H9 (cell line): Measurements from ENCODE around the gene INPP5A. TPM values are rescaled to one million over a fixed set of nuclear protein-coding genes. Genes with fewer than 3 reads are reported as not detected.

Experiments
- DNase-seq: peaks from one replicate; pipeline ENCODE4 v3.0.0-alpha.2; 2017
- H2AFZ ChIP-seq: one replicate; pipeline ENCODE4 v1.6.1; 2013; ENCODE audit warnings: mild to moderate bottlenecking, low read length, control low read depth, moderate library complexity
- H2AK5ac ChIP-seq: 2 replicates; pipeline ENCODE4 v1.6.1; 2013; ENCODE audit warnings: low read length, control low read depth, mixed read lengths; ENCODE audit not compliant: insufficient read length
- H2BK120ac ChIP-seq: one replicate; pipeline ENCODE4 v1.6.1; 2013; ENCODE audit warnings: low read depth, mild to moderate bottlenecking, low read length, control low read depth, inconsistent platforms; ENCODE audit not compliant: poor library complexity, severe bottlenecking
- H2BK12ac ChIP-seq: 2 replicates; pipeline ENCODE4 v1.6.1; 2013; ENCODE audit warnings: low read length, control low read depth, mixed read lengths, low read depth; ENCODE audit not compliant: insufficient read length
- H2BK15ac ChIP-seq: 2 replicates; pipeline ENCODE4 v1.6.1; 2013; ENCODE audit warnings: low read depth, low read length, control low read depth
- H2BK20ac ChIP-seq: one replicate; pipeline ENCODE4 v1.6.1; 2013; ENCODE audit warnings: low read depth, mild to moderate bottlenecking, low read length, control low read depth, inconsistent platforms; ENCODE audit not compliant: poor library complexity, severe bottlenecking
- H2BK5ac ChIP-seq: 2 replicates; pipeline ENCODE4 v1.6.1; 2013; ENCODE audit warnings: low read length, control low read depth, mixed read lengths; ENCODE audit not compliant: insufficient read length
- H3K14ac ChIP-seq: 2 replicates; pipeline ENCODE4 v1.6.1; 2013; ENCODE audit warnings: low read length, control low read depth; ENCODE audit not compliant: insufficient read depth
- H3K18ac ChIP-seq: 2 replicates; pipeline ENCODE4 v1.6.1; 2013; ENCODE audit warnings: low read depth, mild to moderate bottlenecking, mixed read lengths, low read length, control low read depth; ENCODE audit not compliant: insufficient read length
- H3K23ac ChIP-seq: 2 replicates; pipeline ENCODE4 v1.6.1; 2013; ENCODE audit warnings: low read length, control low read depth, mixed read lengths, low read depth; ENCODE audit not compliant: insufficient read length
- H3K23me2 ChIP-seq: 2 replicates; pipeline ENCODE4 v1.6.1; 2013; ENCODE audit warnings: low read depth, mild to moderate bottlenecking, mixed read lengths, low read length, control low read depth; ENCODE audit not compliant: insufficient read length, poor library complexity, severe bottlenecking
- H3K27ac ChIP-seq: 2 replicates; pipeline ENCODE4 v1.5.1; 2013; ENCODE audit warnings: low read length, control low read depth, mixed read lengths, low read depth; ENCODE audit not compliant: insufficient read length
- H3K27me3 ChIP-seq: 2 replicates; pipeline ENCODE4 v1.6.1; 2013; ENCODE audit warnings: low read length, control low read depth, inconsistent platforms; ENCODE audit not compliant: insufficient read depth
- H3K4ac ChIP-seq: 2 replicates; pipeline ENCODE4 v1.6.1; 2013; ENCODE audit warnings: low read depth, mild to moderate bottlenecking, control low read depth, inconsistent platforms, low read length, moderate library complexity
- H3K4me1 ChIP-seq: 2 replicates; pipeline ENCODE4 v1.6.1; 2013; ENCODE audit warnings: low read length, control low read depth, inconsistent platforms; ENCODE audit not compliant: insufficient read depth
- H3K4me2 ChIP-seq: 2 replicates; pipeline ENCODE4 v1.6.1; 2013; ENCODE audit warnings: low read length, control low read depth, mixed read lengths; ENCODE audit not compliant: insufficient read length, insufficient read depth
- H3K56ac ChIP-seq: 2 replicates; pipeline ENCODE4 v1.6.1; 2013; ENCODE audit warnings: low read depth, mild to moderate bottlenecking, mixed read lengths, low read length, control low read depth; ENCODE audit not compliant: insufficient read length
- H3K79me1 ChIP-seq: 2 replicates; pipeline ENCODE4 v1.6.1; 2013; ENCODE audit warnings: low read depth, mild to moderate bottlenecking, moderate library complexity, low read length, control low read depth, inconsistent platforms; ENCODE audit not compliant: insufficient read depth, poor library complexity, severe bottlenecking
- H3K79me2 ChIP-seq: 2 replicates; pipeline ENCODE4 v1.6.1; 2013; ENCODE audit warnings: low read length, control low read depth, inconsistent platforms; ENCODE audit not compliant: insufficient read depth
- H3K9ac ChIP-seq: 2 replicates; pipeline ENCODE4 v1.6.1; 2013; ENCODE audit warnings: low read length, control low read depth, mixed read lengths; ENCODE audit not compliant: insufficient read length; ENCODE audit errors: extremely low read depth
- H3K9me3 ChIP-seq: one replicate; pipeline ENCODE4 v1.6.1; 2013; ENCODE audit warnings: low read depth, low read length, inconsistent platforms; ENCODE audit not compliant: control insufficient read depth
- H3T11ph ChIP-seq: one replicate; pipeline ENCODE4 v1.6.1; 2013; ENCODE audit warnings: mild to moderate bottlenecking, low read length, control low read depth, inconsistent platforms
- H4K20me1 ChIP-seq: one replicate; pipeline ENCODE4 v1.6.1; 2013; ENCODE audit not compliant: control insufficient read depth, insufficient read length, insufficient read depth
- H4K5ac ChIP-seq: 2 replicates; pipeline ENCODE4 v1.6.1; 2013; ENCODE audit warnings: low read depth, mild to moderate bottlenecking, mixed read lengths, low read length, control low read depth; ENCODE audit not compliant: insufficient read length
- H4K8ac ChIP-seq: replicated peaks from 2 replicates; pipeline ENCODE4 v1.6.1; 2013; ENCODE audit warnings: low read length, control low read depth, mixed read lengths, low read depth; ENCODE audit not compliant: insufficient read length
- H4K91ac ChIP-seq: 2 replicates; pipeline ENCODE4 v1.6.1; 2013; ENCODE audit warnings: low read depth, mild to moderate bottlenecking, moderate library complexity, mixed read lengths, low read length, control low read depth; ENCODE audit not compliant: insufficient read length
- H3K27ac Mint-ChIP-seq, 3 experiments: 2 replicates in 2 of 3; 3 replicates in 1 of 3; pipeline ENCODE4 v1.8.0; 2020 to 2021; ENCODE audit warnings: mixed read lengths in 3 of 3, mild to moderate bottlenecking in 1 of 3, moderate library complexity in 1 of 3
- H3K27me3 Mint-ChIP-seq: 2 replicates; pipeline ENCODE4 v1.8.0; 2021; ENCODE audit warnings: low read depth, mild to moderate bottlenecking, moderate library complexity, mixed read lengths
- H3K36me3 Mint-ChIP-seq, 3 experiments: 2 replicates in 2 of 3; 3 replicates in 1 of 3; pipeline ENCODE4 v1.8.0; 2020 to 2021; ENCODE audit warnings: low read depth in 3 of 3, mixed read lengths in 3 of 3; ENCODE audit not compliant: insufficient read depth in 1 of 3
- H3K4me1 Mint-ChIP-seq, 2 experiments: 2 replicates each; pipeline ENCODE4 v1.8.0; 2020; ENCODE audit warnings: mixed read lengths in 2 of 2
- H3K4me3 Mint-ChIP-seq, 2 experiments: 2 replicates in 1 of 2; 3 replicates in 1 of 2; pipeline ENCODE4 v1.8.0; 2020 to 2021; ENCODE audit warnings: mild to moderate bottlenecking in 2 of 2, mixed read lengths in 2 of 2, moderate library complexity in 1 of 2
- H3K9me3 Mint-ChIP-seq, 2 experiments: 2 replicates in 1 of 2; 3 replicates in 1 of 2; pipeline ENCODE4 v1.8.0; 2020; ENCODE audit warnings: mild to moderate bottlenecking in 2 of 2, mixed read lengths in 2 of 2, moderate library complexity in 1 of 2
- CTCF ChIP-seq: fragments of 200-600 bp; sonication (generic); conservative IDR thresholded peaks from 3 replicates; pipeline ENCODE4 v1.8.0; 2021; ENCODE audit warnings: antibody characterized with exemption, mild to moderate bottlenecking
- WGBS: extraction: QIAGEN DNeasy Blood & Tissue Kit; methylation state at CpG from one replicate; pipeline ENCODE4 v1.1.7; 2013; ENCODE audit warnings: missing lambda C conversion rate, low lambda C conversion rate, mixed read lengths; ENCODE audit not compliant: insufficient read length; ENCODE audit errors: extremely low coverage; 5-methylcytosine and 5-hydroxymethylcytosine counted together
- total RNA-seq: library from RNA; stranded (reverse); gene quantifications from 2 replicates; pipeline ENCODE4 v1.2.1, GENCODE V29; 2021

INPP5A gene
- total RNA-seq, 1 experiment from 2014 or later, result 17.7 TPM

GRCh38 chr10:132724446-132724845 is 186.9 kb downstream of the INPP5A start:
- H3K18ac ChIP-seq, result no peak overlapping the region
- no peaks in the 10 kb centered on the region for H3K79me2 ChIP-seq
- Mint-ChIP-seq H3K9me3 (no peaks in the 10 kb centered on the region), H3K4me3 (no peak overlapping the region), H3K4me1 (peaks cover 7 to 8% of the 10 kb centered on the region in 2 experiments; a peak in 3 of 4 replicates), H3K27me3 (no peaks in the 10 kb centered on the region), H3K36me3 (no peaks in the 10 kb centered on the region; a peak in 2 of 7 replicates), H3K27ac (peak overlapping the region in 1 of 3 experiments; percentile 40; a peak in 1 of 7 replicates)
- H4K91ac ChIP-seq, result no peak overlapping the region
- no peak overlapping the region for H4K8ac ChIP-seq
- H2AFZ ChIP-seq, result no peak overlapping the region
- no peak overlapping the region for H3K23ac ChIP-seq
- no peak overlapping the region for H3K4ac ChIP-seq
- H3K4me2 ChIP-seq, result no peak overlapping the region
- H2BK20ac ChIP-seq, result no peak overlapping the region
- H3K79me1 ChIP-seq, result no peaks in the 10 kb centered on the region
- H3K56ac ChIP-seq, result no peak overlapping the region
- no peak overlapping the region for H3K27ac ChIP-seq
- H3K9me3 ChIP-seq, result no peaks in the 10 kb centered on the region
- no peaks in the 10 kb centered on the region for H4K20me1 ChIP-seq
- H3K27me3 ChIP-seq, result no peaks in the 10 kb centered on the region
- no peak overlapping the region for H3K14ac ChIP-seq
- no peak overlapping the region for H2BK12ac ChIP-seq
- no peak overlapping the region for H2BK5ac ChIP-seq
- no peak overlapping the region for H3T11ph ChIP-seq
- H3K23me2 ChIP-seq, result no peaks in the 10 kb centered on the region
- no peak overlapping the region for H2BK15ac ChIP-seq
- no peak for TF ChIP-seq CTCF
- no peak for DNase-seq
- H3K4me1 ChIP-seq, result no peaks in the 10 kb centered on the region
- no peak overlapping the region for H4K5ac ChIP-seq
- H3K9ac ChIP-seq, result no peak overlapping the region
- WGBS, result no CpG with 5 or more reads among the region's 9 CpGs
- H2AK5ac ChIP-seq, result no peak overlapping the region
- H2BK120ac ChIP-seq, result no peak overlapping the region
